ENCODE data around the gene MRPL49. TPM values are rescaled to one million over a fixed set of nuclear protein-coding genes. Genes with fewer than 3 reads are reported as not detected.

Gene MRPL49
- total and polyA plus RNA-seq, 2 of the 13 experiments (the other 11 are each of a cell fraction or from before 2014, with no cell fraction given) = 39.2 to 53.3 TPM

GRCh38 chr11:65134952-65135632 lies 13.0 kb downstream of the MRPL49 start (continued):
- TF ChIP-seq SNAPC4 (CRISPR knock-in tag; IDR thresholded peaks at IDR 0.05) (no peak), TRAFD1 (CRISPR knock-in tag; IDR thresholded peaks at IDR 0.05; ENCODE audit: borderline replicate concordance) (no peak), ZNF770 (CRISPR knock-in tag; IDR thresholded peaks at IDR 0.05) (no peak), TOE1 (CRISPR knock-in tag; IDR thresholded peaks at IDR 0.05) (no peak), ZNF253 (CRISPR knock-in tag; IDR thresholded peaks at IDR 0.05; ENCODE audit: borderline replicate concordance) (no peak), MTF1 (CRISPR knock-in tag; IDR thresholded peaks at IDR 0.05) (no peak; the same call in 1 of the 2 replicates), MTA1 (CRISPR knock-in tag; IDR thresholded peaks at IDR 0.05; ENCODE audit: borderline replicate concordance) (no peak), ZNF317 (CRISPR knock-in tag; IDR thresholded peaks at IDR 0.05) (no peak), FOXK2 (IDR thresholded peaks at IDR 0.05) (no peak), MLXIP (CRISPR knock-in tag; IDR thresholded peaks at IDR 0.05; ENCODE audit: borderline replicate concordance) (no peak), ZFP90 (CRISPR knock-in tag; IDR thresholded peaks at IDR 0.05; ENCODE audit: borderline replicate concordance) (no peak; the same call in 1 of the 2 replicates), ZNF597 (CRISPR knock-in tag; IDR thresholded peaks at IDR 0.05) (no peak), ZFP36 (IDR thresholded peaks at IDR 0.05; ENCODE audit: borderline replicate concordance, low read depth, low read length, partially characterized antibody) (no peak), ZNF691 (CRISPR knock-in tag; IDR thresholded peaks at IDR 0.05; ENCODE audit: borderline replicate concordance, low read depth) (no peak)

All from HepG2 (cell line).